ENCODE data around the gene CA9. TPM values are rescaled to one million over a fixed set of nuclear protein-coding genes. Genes with fewer than 3 reads are reported as not detected.

Gene CA9
- total and polyA plus RNA-seq, 3 experiments from 2014 or later = 0.75 TPM; not detected in 2

DNA sequence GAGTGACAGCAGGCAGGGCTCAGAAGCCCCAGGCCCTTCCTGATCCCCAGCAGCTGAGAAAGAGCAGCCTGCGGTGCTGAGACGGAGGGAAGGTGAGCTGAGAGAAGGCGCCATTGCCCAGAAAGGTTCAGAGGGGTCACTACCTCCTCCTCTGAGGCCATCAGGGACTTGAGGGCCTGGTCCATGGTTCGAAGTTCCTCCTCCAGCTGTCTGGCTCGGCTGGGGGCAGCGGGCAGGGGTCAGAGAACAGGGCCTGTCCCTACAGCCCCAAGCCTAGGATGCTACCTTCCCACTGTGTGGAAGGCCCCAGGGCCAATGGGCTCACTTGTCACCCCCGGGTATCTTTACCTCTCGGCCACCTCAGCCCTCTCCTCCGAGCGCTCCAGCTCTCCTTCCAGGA lies 11.2 kb downstream of the CA9 start:
- Histone ChIP-seq H3K27me3 (ENCODE audit: insufficient read depth, low read length, poor library complexity, severe bottlenecking) (no peaks in the 10 kb centered on the region), H3K4me3 (ENCODE audit: low read length) (no peak overlapping the region), H3K27ac (ENCODE audit: low read depth, low read length) (no peak overlapping the region), H3K4me1 (ENCODE audit: insufficient read depth, low read length) (no peaks in the 10 kb centered on the region), H3K9me3 (ENCODE audit: low read length) (no peaks in the 10 kb centered on the region), H3K36me3 (ENCODE audit: insufficient read depth, low read length) (no peaks in the 10 kb centered on the region)
- no peaks in the 10 kb centered on the region for H3K27me3 Mint-ChIP-seq
- H3K9me3 Mint-ChIP-seq = no peaks in the 10 kb centered on the region
- CTCF ChIA-PET = interaction anchor here (0.9 to 3.9 kb wide), 4 partner anchors 12 to 81 kb away, joined by 3 to 31 read pairs (median 6); no protein-coding TSS in a partner anchor
- DNase-seq = no peak
- no peak overlapping the region for H3K4me3 Mint-ChIP-seq
- POLR2A ChIA-PET = no interaction called here
- H3K36me3 Mint-ChIP-seq = peaks cover 0 to 1% (median 0%) of the 10 kb centered on the region in 3 donors
- peaks cover 0 to 14% (median 7%) of the 10 kb centered on the region in 3 donors for H3K4me1 Mint-ChIP-seq
- H3K27ac Mint-ChIP-seq = no peak overlapping the region

DNA sequence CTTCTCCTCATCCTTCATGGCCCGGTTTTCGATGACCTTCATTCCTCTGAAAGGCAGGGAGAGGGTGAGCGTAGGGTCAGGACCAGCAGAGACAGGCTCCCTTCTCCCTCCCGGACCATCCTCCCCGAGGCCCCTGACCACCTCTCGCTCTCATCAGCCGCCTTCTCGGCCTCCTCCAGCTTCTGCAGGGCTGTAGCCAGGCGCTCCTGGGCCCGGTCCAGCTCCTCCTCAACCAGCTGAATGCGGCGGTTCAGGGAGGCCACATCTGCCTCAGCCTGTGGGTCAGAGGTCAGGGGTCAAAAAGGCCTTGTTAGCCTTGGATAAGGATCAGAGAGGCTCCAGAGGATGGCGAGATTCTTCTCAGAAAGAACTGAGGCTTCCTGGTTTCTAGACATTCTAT lies 11.8 kb downstream of the CA9 start:
- H3K27ac ChIP-seq (ENCODE audit: low read depth, low read length) = no peak overlapping the region
- H3K4me1 Mint-ChIP-seq = peaks cover 0 to 14% (median 7%) of the 10 kb centered on the region in 3 donors
- no peaks in the 10 kb centered on the region for H3K27me3 Mint-ChIP-seq
- no peaks in the 10 kb centered on the region for H3K4me1 ChIP-seq (ENCODE audit: insufficient read depth, low read length)
- H3K9me3 ChIP-seq (ENCODE audit: low read length) = no peaks in the 10 kb centered on the region
- H3K4me3 Mint-ChIP-seq = no peak overlapping the region
- H3K4me3 ChIP-seq (ENCODE audit: low read length) = no peak overlapping the region
- no peak overlapping the region for H3K27ac Mint-ChIP-seq
- ChIA-PET POLR2A (no interaction called here), CTCF (interaction anchor here (0.9 to 3.9 kb wide), 3 partner anchors 12 to 74 kb away, joined by 3 to 31 read pairs (median 7); no protein-coding TSS in a partner anchor)
- H3K27me3 ChIP-seq (ENCODE audit: insufficient read depth, low read length, poor library complexity, severe bottlenecking) = no peaks in the 10 kb centered on the region
- H3K36me3 ChIP-seq (ENCODE audit: insufficient read depth, low read length) = no peaks in the 10 kb centered on the region
- H3K9me3 Mint-ChIP-seq = no peaks in the 10 kb centered on the region
- peaks cover 0 to 1% (median 0%) of the 10 kb centered on the region in 3 donors for H3K36me3 Mint-ChIP-seq
- no peak for DNase-seq

DNA sequence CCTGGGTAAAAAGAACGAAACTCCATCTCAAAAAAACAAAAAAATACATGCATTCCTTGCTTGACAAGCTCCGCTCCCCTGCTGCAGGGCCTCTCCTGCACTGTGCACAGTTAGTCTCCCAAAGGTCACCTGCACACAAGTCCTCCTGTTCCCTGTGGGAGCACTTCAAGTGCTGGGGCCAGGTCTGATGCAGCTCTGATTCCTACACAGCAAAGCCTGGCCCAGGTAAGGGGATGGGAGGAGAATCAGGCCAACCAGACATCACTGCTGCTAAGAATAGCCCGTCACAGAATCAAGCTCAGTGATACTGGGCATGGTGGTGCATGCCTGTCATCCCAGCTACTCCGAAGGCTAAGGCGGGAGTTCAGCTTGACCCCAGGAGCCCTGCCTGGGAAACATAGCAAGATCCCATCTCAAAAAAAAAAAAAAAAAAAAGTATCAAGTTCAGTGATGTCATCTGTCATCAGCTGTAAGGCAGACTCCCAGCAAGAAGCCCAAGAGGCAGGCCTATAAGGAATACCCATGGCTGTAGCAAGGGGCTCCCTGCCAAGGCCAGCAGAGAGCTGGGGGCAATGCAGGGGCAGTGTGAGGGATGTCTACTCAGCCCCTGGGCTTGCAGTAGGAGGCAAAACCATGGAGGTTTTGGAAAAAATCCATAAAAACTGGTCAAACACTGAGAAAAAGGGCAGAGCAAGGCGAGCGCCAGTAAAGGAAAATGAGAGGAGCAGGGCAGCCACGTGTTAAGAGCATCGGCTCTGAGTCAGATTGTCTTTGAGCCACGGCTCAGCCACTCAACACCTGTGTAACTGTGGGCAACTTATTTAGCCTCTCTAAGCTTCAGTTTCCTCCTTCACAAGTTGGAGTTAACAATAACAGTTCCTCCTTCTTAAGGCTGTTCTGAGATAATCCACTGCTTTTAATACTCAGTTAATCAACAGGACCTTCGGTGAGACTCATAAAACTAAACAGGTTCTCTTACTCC lies 12.8 kb downstream of the CA9 start:
- peaks cover 4 to 23% (median 15%) of the 10 kb centered on the region in 3 donors for H3K4me1 Mint-ChIP-seq
- H3K9me3 Mint-ChIP-seq = no peaks in the 10 kb centered on the region
- H3K27ac Mint-ChIP-seq = peak overlapping the region in 3 of 8 donors; percentile 1 to 77 (median 51)
- ChIA-PET POLR2A (interaction anchor here (0.6 to 0.7 kb wide), 2 partner anchors 37 to 1330 kb away, joined by 3 to 11 read pairs; no protein-coding TSS in a partner anchor), CTCF (interaction anchor here (0.9 to 3.9 kb wide), 3 partner anchors 11 to 75 kb away, joined by 4 to 31 read pairs (median 4); no protein-coding TSS in a partner anchor)
- peak overlapping the region in 1 of 7 donors; percentile 41 for H3K4me3 Mint-ChIP-seq
- Histone ChIP-seq H3K27me3 (ENCODE audit: insufficient read depth, low read length, poor library complexity, severe bottlenecking) (no peaks in the 10 kb centered on the region), H3K4me3 (ENCODE audit: low read length) (no peak overlapping the region), H3K4me1 (ENCODE audit: insufficient read depth, low read length) (peaks cover 5% of the 10 kb centered on the region), H3K27ac (ENCODE audit: low read depth, low read length) (no peak overlapping the region), H3K9me3 (ENCODE audit: low read length) (no peaks in the 10 kb centered on the region), H3K36me3 (ENCODE audit: insufficient read depth, low read length) (no peaks in the 10 kb centered on the region)
- H3K27me3 Mint-ChIP-seq = no peaks in the 10 kb centered on the region
- no peak for DNase-seq
- H3K36me3 Mint-ChIP-seq = peaks cover 0 to 1% (median 0%) of the 10 kb centered on the region in 3 donors

DNA sequence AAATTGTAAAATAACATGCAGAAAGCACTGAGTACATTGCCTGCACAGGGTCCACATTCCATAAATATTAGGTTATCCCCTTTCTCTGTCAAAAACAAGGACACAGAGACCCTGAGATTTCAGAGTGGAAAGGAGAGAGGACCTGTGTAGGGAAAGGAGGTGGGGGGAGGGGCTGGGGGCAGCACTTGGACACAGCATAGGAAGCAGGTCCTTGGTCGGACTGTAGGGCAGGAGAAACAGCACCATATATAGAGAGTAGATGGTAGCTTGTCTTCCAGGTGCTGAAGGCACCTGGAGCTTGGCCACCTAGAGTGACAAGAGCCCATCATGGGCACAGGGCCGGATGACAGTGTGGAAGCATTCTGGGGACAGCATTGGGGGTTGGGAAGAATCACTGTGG lies 13.6 kb downstream of the CA9 start:
- ChIA-PET POLR2A (interaction anchor here (1.0 kb wide), 1 partner anchor 23 kb away, joined by 3 read pairs; no protein-coding TSS in a partner anchor), CTCF (interaction anchor here (1.0 to 1.6 kb wide), 4 partner anchors 9 to 76 kb away, joined by 3 to 8 read pairs (median 6); partner anchors contain the start of genes CCDC107, RMRP and SIT1)
- no peaks in the 10 kb centered on the region for H3K27me3 ChIP-seq (ENCODE audit: insufficient read depth, low read length, poor library complexity, severe bottlenecking)
- H3K36me3 ChIP-seq (ENCODE audit: insufficient read depth, low read length) = no peaks in the 10 kb centered on the region
- Mint-ChIP-seq H3K4me3 (peak overlapping the region in 5 of 7 donors; percentile 18 to 74 (median 35)), H3K27ac (peak overlapping the region in 6 of 8 donors; percentile 0 to 96 (median 56)), H3K27me3 (no peaks in the 10 kb centered on the region), H3K4me1 (peaks cover 10 to 28% (median 18%) of the 10 kb centered on the region in 3 donors), H3K9me3 (no peaks in the 10 kb centered on the region), H3K36me3 (peaks cover 0 to 1% (median 0%) of the 10 kb centered on the region in 3 donors)
- peaks cover 6% of the 10 kb centered on the region for H3K4me1 ChIP-seq (ENCODE audit: insufficient read depth, low read length)
- H3K9me3 ChIP-seq (ENCODE audit: low read length) = no peaks in the 10 kb centered on the region
- DNase-seq = no peak
- H3K27ac ChIP-seq (ENCODE audit: low read depth, low read length) = no peak overlapping the region
- H3K4me3 ChIP-seq (ENCODE audit: low read length) = no peak overlapping the region

DNA sequence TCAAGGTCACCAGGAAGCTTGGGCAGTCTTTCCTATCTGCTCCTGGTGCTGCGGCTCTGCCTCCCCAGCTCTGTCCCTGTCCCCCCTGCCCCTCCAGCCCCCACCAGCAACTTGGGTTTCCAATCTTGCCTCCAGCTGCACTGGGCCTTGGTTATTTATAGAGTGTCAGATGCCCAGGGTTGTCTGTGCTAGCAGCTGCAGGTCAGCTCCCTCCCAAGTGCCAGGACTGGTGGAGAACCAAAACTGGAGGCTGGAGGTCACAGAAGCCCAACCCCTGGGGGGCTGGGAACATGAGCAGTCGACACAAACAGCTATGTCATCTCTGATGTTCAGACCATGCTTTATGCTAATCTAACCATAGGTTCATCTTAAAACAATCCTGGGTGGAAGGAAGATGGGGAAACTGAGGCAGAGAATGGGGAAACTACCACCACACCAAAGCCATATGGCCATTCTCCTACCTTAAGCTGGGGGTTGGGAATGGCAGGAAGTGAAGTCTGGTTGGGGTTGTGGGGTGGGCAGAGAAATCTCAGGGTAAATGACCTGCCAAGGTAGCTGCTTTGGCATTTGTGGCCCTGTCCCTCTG lies 14.3 kb downstream of the CA9 start:
- no peaks in the 10 kb centered on the region for H3K9me3 Mint-ChIP-seq
- peak overlapping the region in 2 of 7 donors; percentile 20 to 78 for H3K4me3 Mint-ChIP-seq
- Histone ChIP-seq H3K9me3 (ENCODE audit: low read length) (no peaks in the 10 kb centered on the region), H3K27ac (ENCODE audit: low read depth, low read length) (no peak overlapping the region), H3K36me3 (ENCODE audit: insufficient read depth, low read length) (no peaks in the 10 kb centered on the region), H3K27me3 (ENCODE audit: insufficient read depth, low read length, poor library complexity, severe bottlenecking) (no peaks in the 10 kb centered on the region), H3K4me1 (ENCODE audit: insufficient read depth, low read length) (peaks cover 6% of the 10 kb centered on the region), H3K4me3 (ENCODE audit: low read length) (no peak overlapping the region)
- peak overlapping the region in 5 of 8 donors; percentile 32 to 69 (median 51) for H3K27ac Mint-ChIP-seq
- ChIA-PET POLR2A (interaction anchor here (1.0 kb wide), 1 partner anchor 24 kb away, joined by 3 read pairs; no protein-coding TSS in a partner anchor), CTCF (interaction anchor here (0.7 to 1.6 kb wide), 7 partner anchors 8 to 84 kb away, joined by 3 to 8 read pairs (median 6); partner anchors contain the start of genes CCDC107, RMRP and SIT1)
- DNase-seq = no peak
- H3K27me3 Mint-ChIP-seq = no peaks in the 10 kb centered on the region
- H3K4me1 Mint-ChIP-seq = peaks cover 10 to 28% (median 18%) of the 10 kb centered on the region in 3 donors
- peaks cover 0 to 1% (median 0%) of the 10 kb centered on the region in 3 donors for H3K36me3 Mint-ChIP-seq

DNA sequence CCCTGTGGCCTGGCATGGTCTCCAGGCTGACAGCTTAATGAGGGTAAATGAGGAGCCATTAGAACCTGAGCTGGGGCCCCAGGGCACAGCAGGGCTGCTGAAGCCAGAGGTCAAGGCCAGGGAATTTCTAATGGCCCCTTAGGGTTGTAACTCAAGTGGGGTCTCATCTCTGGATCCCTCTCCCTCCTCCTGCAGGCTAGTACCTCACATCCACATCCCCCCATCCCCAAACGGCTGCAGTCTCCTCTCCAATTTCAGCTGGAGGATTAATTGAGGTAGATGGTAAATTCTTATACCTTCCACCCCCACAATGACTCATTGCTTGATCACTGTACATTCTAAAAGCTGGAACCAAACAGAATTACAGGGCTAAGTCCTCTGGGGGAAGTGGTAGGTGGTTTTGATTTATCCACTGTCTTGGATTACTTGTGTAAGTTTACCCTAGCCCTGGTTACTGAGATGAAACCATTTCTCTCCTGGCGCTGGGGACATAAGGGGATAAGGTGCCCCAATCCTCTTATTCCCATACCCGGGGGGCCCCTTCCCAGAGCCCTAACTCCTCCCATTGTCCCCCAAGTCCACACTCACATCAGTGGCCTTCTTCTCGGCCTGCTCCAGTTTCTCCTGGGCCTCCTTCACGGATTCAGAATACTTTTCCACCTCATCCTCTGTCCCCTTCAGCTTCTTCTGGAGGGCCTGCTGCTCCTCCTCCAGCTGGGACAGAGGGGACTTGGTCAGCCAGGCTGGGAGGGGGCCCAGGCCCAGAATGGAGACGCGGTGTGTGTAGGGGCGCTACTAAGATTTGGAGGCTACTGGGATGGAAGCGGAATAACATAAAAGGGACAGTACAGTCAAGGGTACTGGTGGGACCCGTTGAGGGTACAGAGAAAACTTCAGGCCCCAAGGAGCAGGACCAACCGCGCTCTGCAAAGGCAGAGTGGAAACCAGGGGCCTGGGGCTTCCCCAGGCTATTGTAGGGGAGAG lies 15.1 kb downstream of the CA9 start:
- H3K27ac ChIP-seq (ENCODE audit: low read depth, low read length) = no peak overlapping the region
- POLR2A ChIA-PET = interaction anchor here (0.6 kb wide), 1 partner anchor 19 kb away, joined by 3 read pairs; no protein-coding TSS in a partner anchor
- no peaks in the 10 kb centered on the region for H3K9me3 Mint-ChIP-seq
- no peaks in the 10 kb centered on the region for H3K27me3 ChIP-seq (ENCODE audit: insufficient read depth, low read length, poor library complexity, severe bottlenecking)
- no peak overlapping the region for H3K4me3 ChIP-seq (ENCODE audit: low read length)
- H3K27me3 Mint-ChIP-seq = no peaks in the 10 kb centered on the region
- DNase-seq = no peak
- peak overlapping the region; percentile 34 to 90 (median 60) for H3K4me3 Mint-ChIP-seq
- H3K36me3 ChIP-seq (ENCODE audit: insufficient read depth, low read length) = no peaks in the 10 kb centered on the region
- H3K9me3 ChIP-seq (ENCODE audit: low read length) = no peaks in the 10 kb centered on the region
- peaks cover 10 to 28% (median 18%) of the 10 kb centered on the region in 3 donors for H3K4me1 Mint-ChIP-seq
- CTCF ChIA-PET = interaction anchor here (0.7 to 1.6 kb wide), 7 partner anchors 25 to 85 kb away, joined by 3 to 8 read pairs (median 4); partner anchors contain the start of genes CCDC107, RMRP and SIT1
- peaks cover 6% of the 10 kb centered on the region for H3K4me1 ChIP-seq (ENCODE audit: insufficient read depth, low read length)
- peaks cover 0 to 1% (median 0%) of the 10 kb centered on the region in 3 donors for H3K36me3 Mint-ChIP-seq
- peak overlapping the region in 6 of 8 donors; percentile 2 to 69 (median 57) for H3K27ac Mint-ChIP-seq
